GM19463 (cell line): Measurements from ENCODE around the gene TMEM259.

Experiments
- ATAC-seq: cut with Tn5 transposase; IDR thresholded peaks from one replicate; pipeline ENCODE4 v1.9.1; 2021; ENCODE audit warnings: mild to moderate bottlenecking, moderate library complexity; ENCODE audit not compliant: unreplicated experiment

TMEM259 gene

DNA sequence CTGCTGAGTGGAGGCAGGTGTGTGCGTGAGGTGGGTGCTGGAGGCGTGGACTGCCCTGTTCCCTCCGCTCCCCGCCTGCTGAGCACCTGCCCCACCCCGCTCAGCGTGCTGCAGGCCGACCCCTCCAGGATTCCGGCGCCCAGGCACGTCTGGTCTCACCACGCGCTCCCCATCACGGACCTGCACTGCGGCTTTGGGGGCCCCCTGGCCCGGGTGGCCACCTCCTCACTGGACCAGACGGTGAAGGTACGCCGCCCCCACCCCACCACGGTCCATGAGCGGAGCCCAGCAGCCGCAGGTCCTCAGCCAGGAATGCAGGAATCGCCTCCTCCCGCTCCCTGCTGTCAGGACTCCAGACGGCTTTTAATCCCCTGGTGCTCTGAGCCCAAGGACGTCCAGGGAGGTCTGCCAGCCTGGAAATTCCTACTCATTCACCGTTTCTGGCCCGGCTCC, 30.8 kb downstream of the TMEM259 start:
- no peak for ATAC-seq

DNA sequence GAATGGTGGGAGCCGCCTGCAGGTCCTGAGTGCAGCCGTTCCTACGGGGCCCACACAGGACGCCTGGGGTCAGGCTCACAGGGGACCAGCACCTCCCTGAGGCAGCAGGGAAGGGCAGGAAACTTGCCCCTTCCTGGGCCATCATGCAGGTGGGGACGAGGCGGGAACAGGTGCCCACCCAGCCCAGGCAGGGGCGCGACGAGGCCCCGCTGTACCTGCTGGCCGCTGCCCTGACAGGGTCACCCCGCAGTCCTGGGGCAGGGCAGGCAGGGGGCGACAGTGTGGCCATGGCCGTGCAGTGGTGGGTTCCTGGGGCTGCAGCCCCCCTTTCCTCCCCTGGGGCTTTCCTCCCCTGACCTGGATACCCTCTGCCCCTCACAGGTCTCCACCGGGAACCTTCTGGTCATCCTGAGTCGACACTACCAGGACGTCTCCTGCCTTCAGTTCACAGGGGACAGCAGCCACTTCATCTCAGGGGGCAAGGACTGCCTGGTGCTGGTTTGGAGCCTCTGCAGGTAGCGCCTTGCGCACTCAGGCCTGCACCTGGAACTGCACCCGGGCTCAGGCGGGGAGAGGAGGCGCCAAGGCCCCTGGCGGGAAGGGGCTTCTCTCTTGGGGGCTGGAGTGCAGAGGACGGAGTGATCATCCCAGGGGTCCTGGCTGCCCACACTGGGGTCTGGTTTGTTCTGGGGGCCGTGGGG, 31.4 kb downstream of the TMEM259 start:
- ATAC-seq: no peak

DNA sequence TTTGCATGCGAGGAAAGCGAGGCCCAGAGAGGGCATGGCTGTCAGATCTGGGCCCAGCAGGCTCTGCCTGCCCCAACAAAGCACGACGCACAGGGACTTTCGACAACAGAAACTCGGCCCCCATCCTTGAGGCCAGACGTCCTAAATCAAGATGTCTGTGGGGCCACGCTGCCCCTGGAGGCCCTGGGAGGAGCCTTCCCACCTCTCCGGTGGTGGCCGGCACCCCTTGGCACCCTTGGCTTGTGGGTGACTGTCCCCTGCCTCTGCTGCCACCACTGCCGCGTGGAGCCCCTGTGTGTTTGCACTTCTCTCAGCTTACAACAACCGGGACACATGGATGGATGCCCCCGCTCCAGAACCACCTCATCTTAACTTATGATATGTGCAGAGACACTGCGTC, 32.4 kb downstream of the TMEM259 start:
- ATAC-seq: no peak

DNA sequence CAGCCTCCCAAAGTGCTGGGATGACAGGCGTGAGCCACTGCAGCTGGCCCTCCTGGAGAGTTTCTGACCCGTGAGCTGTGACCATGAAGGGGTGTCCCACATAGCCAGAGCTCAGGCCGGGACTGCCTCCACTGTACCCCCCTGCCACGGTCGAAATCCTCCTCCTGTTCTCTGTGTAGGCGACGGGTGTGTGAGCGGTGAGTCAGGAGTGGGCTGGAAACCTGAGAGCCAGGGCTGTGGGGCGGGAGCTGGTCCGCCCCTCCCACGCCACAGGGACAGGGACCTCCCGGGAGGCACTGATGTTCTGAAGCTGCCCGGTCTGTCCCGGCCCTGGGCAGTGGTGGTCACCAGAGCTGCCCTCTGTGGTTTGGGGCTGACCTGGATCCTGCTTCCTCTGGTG, 32.8 kb downstream of the TMEM259 start:
- no peak for ATAC-seq

DNA sequence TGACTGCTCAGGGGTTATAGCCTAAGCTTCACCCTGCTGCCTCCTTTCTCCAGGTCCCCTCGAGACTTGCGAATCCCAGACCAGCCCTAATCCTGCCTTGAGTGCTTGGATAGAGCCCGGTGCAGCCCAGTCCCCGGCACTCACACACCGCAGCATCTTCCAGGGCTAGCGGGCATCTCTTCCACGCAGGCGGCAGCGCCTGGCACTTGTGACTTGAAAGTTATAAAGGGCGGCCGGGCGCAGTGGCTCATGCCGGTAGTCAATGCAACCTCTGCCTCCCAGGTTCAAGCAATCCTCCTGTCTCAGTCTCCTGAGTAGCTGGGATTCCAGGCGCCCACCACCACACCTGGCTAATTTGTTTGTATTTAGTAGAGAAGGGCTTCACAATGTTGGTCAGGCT, 34.8 kb downstream of the TMEM259 start:
- ATAC-seq: no peak

DNA sequence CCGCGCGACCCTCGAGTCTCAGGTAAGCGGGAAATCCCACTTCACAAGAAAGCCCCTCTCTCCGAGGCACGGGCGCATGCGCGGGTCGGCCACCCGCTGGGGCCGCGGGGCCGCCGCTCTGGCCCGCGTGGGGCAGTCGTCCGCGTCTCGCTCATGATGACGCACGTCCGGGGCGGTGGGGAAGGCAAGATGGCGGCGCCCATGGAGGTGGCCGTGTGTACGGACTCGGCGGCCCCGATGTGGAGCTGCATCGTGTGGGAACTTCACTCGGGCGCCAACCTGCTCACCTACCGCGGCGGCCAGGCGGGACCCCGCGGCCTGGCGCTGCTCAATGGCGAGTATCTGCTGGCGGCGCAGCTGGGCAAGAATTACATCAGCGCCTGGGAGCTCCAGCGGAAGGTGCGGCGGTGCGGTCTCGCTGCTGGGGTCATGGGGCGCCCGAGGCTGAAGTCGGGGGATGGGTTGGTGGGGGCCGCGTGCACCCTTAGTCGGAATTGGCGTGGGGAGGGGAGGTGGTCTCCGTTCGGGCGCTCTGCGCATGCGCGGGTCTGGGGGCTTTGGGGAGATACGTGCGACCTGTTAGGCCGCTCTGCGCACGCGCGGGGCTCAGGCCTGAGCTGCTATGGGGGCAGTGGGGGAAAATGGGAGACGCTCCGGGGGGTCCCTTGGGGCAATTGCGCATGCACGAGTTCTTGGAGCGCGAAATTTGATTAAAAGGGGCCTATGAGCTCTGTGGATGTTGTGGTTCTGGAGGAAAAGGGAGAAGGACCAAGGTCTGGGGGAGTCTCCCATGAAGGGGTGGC, 36.6 kb downstream of the TMEM259 start, which contains the start of gene WDR18:
TSS of gene WDR18 (plus strand) at position 181 of the 803 bp plus-strand sequence. CDS start at position 190, 9 bp downstream.
- peak; percentile 80 for ATAC-seq

DNA sequence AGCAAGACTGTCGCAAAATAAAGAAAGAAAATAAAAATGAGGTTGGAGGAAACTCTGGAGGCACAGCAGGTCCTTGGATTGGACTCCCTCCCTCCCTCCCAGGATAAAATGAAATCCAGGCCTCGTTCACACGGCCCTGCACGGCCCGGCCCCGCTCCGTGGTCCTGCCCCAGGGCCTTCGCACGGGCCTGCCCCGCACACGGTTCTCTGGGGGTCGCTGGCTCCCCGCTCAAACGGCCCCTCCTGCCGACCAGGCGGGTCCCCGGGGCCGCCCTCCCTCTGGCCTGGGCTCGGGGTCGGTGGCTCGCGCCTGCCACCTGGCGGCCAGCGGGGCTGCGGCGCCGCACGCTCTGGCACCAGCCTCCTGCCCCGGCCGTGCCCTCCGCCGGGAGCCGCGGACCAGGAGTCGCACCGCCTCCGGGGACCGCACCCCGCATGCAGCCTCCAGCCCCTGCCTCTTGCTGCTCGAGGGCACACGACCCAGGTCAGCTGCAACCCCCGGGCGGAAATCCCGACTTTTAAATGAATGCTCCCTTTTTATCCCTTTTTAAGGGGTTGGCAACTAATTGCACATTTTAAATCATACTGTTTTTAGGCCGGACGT, 38.3 kb downstream of the TMEM259 start:
- peak; percentile 46 for ATAC-seq

DNA sequence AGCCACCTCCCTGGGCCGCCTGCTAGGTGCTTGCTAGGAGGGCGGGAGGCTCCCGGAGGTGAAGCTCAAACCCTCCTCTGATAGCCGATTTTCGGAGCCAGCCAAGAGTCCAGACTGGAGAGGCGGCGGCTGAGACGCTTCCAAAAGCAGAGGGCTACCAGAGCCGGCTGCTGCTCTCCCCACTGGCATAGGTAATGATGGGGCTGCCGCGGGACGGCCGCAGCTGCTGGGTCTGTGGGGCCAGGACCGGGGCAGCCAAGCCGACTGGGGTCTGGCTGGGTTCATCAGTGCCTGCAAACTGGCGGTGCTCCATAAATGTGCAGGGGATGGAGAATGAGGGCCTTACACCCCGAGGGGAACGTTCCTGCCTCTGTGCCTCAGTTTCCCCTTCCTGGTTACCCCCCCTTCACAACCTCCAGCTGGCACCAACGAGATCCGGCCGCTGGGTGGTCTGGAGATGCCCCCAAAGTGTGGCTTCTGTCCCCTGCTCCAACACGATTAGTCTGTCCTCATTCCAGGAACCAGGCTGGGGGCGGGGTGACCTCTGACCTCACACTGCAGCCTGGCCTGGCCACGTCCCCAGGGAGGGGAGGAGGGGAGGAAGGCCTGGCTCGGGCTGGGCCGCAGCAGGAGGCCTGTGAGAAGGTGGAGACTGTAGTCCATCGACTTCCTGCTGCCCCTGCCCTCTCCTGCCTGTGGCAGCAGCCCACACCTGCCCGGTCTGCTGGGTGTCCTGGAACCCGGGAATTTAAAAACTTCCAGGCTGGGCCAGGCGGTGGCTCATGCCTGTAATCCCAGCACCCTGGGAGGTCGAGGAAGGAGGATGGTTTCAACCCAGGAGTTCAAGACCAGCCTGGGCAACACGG, 40.6 kb downstream of the TMEM259 start:
- no peak for ATAC-seq

DNA sequence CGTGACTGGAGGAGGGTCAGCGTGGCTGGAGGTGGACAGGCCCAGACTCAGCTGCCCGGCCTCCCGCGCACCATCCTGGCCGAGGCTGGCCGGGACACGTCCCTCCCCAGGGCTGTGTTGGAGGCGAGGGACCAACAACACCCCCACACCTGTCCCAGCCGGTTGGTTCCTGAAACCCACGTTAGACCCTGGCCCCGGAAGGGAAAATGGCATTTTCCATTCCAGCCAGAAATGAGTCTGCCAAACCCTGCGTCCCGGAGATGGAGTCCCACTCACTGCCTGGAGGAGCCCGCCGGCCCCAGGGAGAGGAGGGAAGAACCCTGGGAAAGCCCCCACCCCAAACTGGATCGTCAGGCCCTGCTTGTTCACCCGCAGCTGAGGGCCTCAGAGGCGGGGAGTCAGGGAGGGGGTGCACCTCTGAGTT, 41.6 kb downstream of the TMEM259 start:
- no peak for ATAC-seq

DNA sequence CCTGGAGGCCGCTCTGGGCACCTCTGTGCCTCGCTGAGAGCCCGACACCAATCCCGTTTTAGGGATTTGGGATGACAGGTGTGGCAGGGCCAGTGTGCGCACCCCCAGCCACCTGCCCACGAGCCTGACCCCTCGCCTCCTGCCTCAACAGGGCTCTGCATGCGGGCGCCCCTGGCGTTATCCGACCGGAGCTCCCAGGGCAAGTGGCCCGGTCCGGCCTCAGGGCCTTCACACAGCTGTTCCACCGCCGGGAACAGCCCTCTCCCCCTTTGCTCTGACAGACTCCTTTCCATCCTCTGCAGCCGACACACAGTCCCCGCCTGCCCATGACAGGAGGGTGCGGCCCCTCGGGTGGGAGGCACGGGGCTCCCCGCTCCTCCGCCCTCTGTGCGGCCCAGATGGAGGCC, 43.9 kb downstream of the TMEM259 start:
- no peak for ATAC-seq

DNA sequence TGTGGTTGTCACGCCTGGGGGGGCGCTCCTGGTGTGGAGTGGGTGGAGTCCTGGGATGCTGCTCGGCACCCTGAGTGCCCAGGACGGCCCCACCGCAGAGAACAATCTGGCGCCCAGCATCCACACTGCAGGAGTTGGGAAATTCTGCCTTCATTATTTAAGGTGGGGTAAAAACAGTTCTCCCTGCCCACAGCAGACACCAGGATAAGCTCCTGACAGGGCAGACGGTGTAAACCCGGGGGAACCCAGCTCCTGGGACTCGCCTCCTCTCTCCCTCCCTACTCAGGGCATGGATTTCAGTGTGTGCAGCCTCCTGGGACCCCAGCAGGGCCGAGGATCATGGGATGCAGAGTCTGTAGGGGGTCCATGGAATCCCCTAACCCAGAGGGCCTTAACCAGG, 44.4 kb downstream of the TMEM259 start:
- ATAC-seq: no peak

DNA sequence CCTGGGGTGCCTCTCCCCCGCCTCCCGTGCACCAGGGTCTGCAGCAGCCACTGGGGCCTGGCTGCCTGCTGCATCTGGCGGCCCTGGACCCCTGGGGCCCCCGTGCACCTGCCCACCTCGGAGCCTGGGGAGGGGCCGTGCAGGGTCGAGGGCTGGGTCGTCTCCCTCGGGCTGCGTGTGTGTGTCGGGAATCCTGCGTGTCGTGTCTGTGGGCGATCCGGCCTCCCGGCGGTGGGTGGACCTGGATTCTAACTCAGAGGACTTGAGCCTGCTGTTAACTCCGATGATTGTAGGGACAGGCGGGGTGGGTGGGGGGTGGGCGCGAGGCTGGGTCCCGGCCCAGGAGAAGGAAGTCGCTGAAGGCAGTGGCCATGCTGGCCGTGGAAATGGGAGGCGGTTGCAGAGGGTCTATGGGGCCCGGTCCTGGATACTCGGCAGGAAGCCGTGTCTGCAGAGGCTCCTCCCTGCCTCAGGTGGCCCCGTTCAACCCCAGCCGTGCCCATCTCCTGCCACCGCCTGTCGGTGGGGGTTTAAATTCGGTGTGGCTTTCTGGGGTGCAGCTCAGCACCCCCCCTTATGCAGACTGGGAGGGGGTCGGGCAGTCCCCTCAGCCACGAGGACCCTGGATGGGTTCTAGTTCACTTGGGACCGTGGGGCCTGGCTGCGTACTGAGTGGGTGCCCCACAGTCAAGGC, 46.2 kb downstream of the TMEM259 start:
- no peak for ATAC-seq

DNA sequence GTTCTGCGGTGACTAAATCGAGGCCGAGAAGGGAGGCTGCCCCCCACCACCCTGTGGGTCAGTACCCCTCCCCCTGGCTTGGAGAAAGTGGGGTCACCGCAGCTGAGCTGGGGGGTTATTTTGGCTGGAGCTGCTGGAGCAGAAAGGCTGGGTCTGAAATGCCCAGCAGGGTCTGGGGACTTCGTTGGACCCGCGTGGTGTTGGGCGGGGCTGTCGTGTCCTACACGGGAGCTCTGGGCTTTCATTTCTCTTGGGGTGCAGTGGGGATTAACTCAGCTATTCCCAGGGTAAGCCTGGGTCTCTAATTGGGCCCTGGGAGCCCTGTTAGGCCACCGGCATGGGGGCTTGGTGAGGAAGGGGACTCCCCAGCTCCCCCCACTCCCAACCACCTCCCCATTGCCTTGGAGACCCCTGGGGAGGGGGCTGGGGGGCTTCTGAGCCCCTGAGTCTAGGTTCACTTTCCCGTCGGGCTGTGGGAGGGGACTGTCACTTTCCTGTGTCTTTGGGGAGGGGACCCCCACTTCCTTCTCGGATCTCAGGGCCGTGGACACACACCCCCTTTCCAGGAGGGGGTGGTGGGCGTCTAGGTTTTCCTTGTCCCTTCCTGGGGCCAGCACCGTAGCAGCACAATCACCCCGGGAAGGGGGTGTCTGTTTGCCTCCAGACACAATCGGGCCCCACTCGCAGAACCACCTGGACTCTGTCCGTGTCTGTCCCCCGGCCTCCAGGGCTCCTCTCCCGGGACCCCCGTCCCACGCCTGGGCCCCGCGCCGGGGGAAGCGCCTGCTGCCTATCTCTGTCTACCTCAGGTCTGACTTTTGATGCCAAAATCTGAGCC, 47.0 kb downstream of the TMEM259 start:
- ATAC-seq: no peak

DNA sequence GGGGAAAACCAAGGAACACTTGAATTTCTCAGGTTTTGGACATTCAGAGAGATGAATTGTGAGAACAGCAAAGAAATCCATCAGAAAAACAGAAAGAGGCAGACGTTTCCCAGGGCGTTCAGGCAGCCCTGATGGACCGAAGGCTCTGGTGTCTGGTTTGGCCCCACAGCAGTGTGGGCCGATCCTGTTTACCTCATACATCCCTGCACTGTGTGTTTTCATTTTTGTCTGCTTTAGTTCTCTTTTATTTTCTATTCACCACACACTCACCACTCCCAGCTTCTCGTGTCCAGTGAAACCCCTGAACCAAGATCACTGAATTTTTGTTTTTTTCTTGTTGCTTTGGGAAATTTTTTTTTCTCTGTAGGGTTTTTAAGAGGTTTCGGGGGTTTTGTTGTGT, 48.6 kb downstream of the TMEM259 start:
- no peak for ATAC-seq

DNA sequence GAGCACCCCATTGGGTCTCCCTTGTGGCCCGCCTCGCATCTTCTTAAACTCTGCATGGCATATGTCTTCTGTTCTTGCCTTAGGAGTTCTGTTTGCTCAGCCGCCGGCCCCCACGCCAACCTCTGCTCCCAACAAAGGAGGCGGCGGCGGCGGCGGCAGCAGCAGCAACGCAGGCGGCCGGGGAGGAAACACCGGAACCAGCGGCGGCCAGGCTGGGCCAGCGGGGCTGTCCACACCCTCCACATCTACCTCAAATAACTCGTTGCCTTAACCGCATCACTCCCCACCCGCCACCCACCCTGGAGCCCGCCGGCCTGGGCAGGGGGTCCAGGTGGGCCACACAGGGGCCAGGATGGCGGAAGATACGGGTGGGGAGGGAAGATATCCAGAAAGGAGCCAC, 49.1 kb downstream of the TMEM259 start:
- no peak for ATAC-seq

DNA sequence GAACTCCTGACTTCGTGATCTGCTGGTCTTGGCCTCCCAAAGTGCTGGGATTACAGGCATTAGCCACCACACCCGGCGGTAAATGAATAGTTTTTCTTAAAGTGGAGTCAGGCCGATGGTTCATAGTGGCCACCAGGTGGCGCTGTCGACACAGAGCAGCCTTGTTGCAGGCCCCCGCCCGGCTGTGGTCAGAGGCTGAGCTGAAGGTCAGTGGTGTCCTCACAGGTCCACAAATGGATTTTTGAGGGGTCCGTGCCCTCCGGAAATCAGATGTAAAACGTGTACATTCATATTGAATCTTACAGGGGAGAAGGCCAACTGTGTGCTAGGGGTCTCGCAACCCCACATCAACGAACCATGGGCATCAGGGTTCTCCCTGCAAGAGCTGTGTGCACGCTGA, 50.2 kb downstream of the TMEM259 start:
- no peak for ATAC-seq

DNA sequence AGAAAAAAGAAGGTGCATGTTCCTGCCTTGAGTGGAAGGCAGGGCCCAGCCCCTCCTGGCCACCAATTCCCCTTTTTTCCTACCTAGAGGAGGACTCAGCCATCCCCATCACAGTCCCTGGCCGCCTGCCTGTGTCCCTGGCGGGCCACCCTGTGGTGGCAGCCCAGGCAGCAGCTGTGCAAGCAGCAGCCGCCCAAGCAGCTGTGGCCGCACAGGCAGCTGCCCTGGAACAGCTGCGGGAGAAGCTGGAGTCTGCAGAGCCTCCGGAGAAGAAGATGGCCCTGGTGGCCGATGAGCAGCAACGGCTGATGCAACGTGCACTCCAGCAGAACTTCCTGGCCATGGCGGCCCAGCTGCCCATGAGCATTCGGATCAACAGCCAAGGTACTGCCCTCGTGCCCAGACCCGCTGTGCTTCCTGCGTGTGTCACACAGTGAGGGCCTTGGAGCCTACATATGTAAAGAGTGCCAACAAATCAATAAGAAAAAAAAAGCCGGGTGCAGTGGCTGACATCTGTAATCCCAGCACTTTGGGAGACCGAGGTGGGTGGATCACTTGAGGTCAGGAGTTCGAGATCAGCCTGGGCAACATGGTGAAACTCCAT, 54.3 kb downstream of the TMEM259 start:
- ATAC-seq: no peak

DNA sequence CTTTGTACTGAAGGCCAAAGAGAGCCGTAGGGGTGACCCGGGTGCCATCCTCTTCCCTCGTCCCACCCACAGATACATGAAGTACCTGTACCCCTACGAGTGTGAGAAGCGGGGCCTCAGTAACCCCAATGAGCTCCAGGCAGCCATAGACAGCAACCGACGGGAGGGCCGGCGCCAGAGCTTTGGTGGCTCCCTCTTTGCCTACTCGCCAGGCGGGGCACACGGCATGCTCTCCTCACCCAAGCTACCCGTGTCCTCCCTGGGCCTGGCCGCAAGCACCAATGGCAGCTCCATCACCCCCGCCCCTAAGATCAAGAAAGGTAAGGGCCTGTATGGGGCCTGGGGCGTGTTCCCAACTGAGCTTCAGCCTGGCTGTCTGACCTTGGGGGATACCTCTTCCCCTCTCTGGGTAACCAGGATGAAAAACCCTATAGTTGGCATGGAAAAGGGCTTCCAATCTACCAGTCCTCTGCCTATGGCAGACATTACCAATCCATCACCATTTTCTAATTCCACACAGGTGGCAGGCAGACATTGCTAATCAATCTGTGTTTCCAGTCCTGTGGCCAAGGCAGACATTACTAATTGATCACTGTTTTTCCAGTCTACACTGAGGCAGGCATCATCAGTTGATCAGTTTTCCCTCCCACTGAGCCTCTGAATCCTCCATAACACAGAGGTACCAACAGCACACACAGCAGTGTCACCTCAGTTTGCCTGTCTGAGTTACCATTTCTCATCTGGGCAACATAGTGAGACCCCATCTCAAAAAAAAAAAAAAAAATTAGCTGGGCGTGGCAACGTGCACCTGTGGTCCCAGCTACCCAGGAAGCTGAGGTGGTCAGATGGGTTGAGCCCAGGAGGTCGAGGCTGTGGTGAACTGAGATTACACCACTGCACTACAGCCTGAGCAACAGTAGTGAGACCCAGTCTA, 55.9 kb downstream of the TMEM259 start:
- no peak for ATAC-seq
